Fibroblast of villous mesenchyme (primary cell): ENCODE data around the gene NFIX. TPM values are rescaled to one million over a fixed set of nuclear protein-coding genes. Genes with fewer than 3 reads are reported as not detected.
A peak's percentile ranks its signal among the peaks of the same experiment; 100 is the strongest.

ENCODE experiments used
- DNase-seq: peaks from one replicate; pipeline ENCODE4 v3.0.0-alpha.2; 2010; ENCODE audit warnings: low read depth
- H3K4me3 ChIP-seq: 2 replicates; pipeline ENCODE4 v1.5.1; 2011; ENCODE audit warnings: low read depth, mild to moderate bottlenecking, low read length
- CTCF ChIP-seq: IDR thresholded peaks from 2 replicates; pipeline ENCODE4 v1.5.1; 2012; ENCODE audit warnings: low read depth, mild to moderate bottlenecking, low read length; ENCODE audit not compliant: insufficient read depth
- total RNA-seq: library from RNA; depleted of rRNA; stranded (reverse); fragments of >200 nt; gene quantifications from 2 replicates; pipeline ENCODE4 v1.2.3, GENCODE V29; 2012

NFIX gene
- total RNA-seq, 1 donor: 30.2 TPM

DNA sequence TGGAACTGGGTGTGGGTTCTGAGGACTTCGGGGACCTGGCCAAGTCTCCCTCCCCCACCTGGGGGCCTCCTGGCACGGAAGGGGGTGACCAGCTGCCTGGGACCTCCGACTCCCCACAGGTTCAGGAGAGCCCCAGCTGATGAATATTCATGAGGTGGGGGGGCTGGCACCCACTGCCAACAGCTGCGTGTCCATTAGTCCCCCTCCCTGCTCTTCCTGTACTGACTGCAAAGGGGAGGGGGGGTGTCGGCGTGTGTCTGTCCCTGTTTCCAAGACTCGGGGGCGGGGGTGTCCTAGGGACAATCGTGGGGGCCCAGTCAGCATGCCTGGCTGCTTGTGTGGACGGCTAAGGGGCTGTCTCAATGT, 10.6 kb upstream of the NFIX start:
- DNase-seq: no peak
- no peak overlapping the region for H3K4me3 ChIP-seq
- no peak for TF ChIP-seq CTCF

DNA sequence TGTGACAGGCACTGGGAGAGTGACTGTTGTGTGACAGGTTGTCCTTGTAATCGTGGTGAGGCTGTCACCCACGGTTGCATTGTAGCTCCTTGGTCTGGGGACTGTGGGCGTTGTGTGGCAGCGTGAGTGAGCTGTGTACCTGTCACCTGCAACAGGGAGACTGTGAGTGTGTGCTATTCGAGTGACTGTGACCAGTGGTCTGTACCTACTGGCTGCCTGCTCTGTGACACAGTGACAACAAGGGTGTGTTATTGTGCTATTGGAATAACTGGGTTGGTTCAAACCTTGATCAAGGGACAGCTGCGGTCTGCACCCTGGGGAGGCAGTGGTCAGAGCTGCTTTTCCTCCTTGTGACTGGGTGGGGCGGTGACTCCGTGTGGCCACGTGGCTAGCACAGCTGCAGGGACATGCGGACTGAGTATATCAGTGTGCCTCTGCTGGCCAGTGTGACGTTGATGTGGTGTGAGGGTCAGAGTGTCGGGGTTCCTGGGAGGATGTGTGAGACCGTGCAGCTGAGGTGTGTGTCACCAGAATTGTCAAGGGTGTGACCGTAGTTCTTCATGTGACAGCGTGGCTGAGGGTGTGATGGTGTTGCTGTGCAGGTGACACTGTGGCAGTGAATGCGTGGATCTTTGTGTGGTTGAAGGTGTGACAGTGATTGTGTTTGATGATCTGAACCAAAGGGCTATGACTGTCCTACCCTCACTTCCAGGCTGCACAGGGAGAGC, 10.1 kb upstream of the NFIX start:
- peak; percentile 64 for DNase-seq
- no peak overlapping the region for H3K4me3 ChIP-seq
- no peak for TF ChIP-seq CTCF

GRCh38 chr19:12986726-12987125, 8.5 kb upstream of the NFIX start:
- no peak for TF ChIP-seq CTCF
- no peak overlapping the region for H3K4me3 ChIP-seq
- no peak for DNase-seq

DNA sequence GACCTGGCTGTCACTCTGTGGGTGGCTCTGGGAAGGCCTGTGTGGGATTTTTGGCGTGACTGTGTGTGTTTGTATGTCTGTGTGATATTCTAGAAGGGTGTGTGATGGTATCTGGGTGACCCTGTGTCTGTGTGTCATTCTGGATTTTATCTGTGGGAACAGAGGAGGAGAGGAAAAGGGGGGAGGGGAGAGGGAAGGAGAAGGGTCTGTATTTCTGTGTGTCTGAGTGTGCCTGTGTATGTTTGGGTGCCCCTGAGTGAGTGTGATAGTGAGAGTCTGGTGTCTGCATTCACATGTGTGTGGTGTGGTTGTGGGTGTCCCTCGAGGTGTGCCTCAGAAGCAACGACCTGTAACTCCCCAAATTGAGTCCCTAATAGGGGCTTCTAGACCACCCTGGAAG, 8.1 kb upstream of the NFIX start:
- DNase-seq: no peak
- no peak for TF ChIP-seq CTCF
- H3K4me3 ChIP-seq: no peak overlapping the region

GRCh38 chr19:12987781-12988180, 7.5 kb upstream of the NFIX start:
- H3K4me3 ChIP-seq: no peak overlapping the region
- TF ChIP-seq CTCF: no peak
- no peak for DNase-seq

GRCh38 chr19:12990431-12990830, 4.8 kb upstream of the NFIX start:
- TF ChIP-seq CTCF: no peak
- no peak for DNase-seq

DNA sequence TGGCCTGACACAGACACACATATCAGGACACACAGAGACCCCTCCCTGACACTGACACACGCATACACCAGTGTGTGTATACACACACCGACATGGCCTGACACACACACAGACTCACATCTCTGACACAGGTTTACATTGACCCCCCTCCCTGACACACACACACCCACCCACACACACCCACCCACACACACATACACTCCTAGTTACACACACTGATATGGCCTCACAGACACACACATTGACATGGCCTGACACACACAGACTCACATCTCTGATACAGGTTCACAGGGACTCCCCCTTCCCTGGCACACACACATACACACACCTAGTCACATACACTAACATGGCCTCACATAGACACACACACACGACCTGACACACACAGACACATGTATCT, 4.4 kb upstream of the NFIX start:
- TF ChIP-seq CTCF: no peak
- no peak overlapping the region for H3K4me3 ChIP-seq
- DNase-seq: no peak

More at GRCh38 chr19:12990431-12990830, 4.8 kb upstream of the NFIX start:
- H3K4me3 ChIP-seq: no peak overlapping the region
